Fibroblast of skin of back (primary cell): ENCODE results near the gene IL20RB.
"Not testable (repeated sequence)": the region's sequence is repeated elsewhere in the genome, so short reads cannot be mapped to it uniquely, and the experiment has no call there.

Source experiments
- DNase-seq: peaks from one replicate; pipeline ENCODE4 v3.0.0-alpha.2; 2013

IL20RB gene

DNA sequence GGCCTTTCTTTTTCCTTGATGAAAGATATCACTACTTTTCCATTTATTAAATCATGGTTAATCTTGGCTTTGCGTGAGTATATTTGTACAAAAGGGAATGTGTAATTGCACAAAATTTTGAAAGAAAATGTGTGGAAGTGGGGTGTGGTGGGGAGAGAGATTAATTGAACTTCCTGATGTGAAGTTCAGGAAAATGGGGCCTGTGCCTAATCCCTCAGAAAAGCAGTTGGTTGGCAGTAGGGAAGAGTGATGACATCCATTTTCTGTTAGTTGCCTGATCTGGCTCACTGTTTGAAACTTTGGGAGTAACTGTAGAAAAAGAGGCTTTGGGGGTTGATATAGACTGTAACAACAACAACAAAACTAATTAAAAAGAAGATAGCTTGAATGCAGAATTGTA is 10.8 kb upstream of the IL20RB start:
- no peak for DNase-seq

DNA sequence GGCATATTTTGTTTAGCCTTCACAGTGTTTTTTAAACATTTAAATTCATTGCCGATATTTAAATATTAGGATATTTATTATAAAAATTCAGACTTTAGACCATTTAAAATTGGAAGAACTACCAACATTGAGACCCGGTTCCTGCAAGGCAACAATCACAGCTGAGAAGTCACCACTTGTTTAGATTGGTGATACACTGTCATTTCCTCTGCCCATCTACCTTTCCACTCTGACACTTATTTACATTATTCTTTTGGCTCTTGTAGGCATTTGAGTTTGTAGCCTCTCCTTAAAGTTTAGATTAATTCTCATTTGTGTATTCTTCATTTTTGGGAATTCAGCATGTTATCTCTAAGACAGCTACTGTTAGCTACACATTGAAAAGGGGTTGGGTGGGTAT is 10.3 kb upstream of the IL20RB start:
- DNase-seq: no peak

DNA sequence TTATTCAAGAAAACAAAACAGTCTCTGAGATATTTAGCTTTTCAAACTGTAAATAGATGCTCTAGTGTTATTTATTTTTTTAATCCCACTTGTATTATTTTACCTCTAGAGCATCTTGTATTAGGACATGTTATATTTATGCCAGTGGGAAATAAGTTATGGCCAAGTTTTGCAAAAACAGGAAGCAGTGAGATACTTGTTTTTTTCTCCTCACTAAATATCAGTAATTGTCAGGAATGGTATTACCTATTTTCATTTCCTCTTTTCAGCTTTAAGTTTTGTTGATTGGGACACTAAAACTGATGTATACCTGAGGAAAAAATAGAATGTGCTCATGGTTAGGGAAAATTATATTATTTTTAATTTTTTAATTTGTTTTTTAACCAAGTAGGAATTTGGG is 8.6 kb upstream of the IL20RB start:
- no peak for DNase-seq

DNA sequence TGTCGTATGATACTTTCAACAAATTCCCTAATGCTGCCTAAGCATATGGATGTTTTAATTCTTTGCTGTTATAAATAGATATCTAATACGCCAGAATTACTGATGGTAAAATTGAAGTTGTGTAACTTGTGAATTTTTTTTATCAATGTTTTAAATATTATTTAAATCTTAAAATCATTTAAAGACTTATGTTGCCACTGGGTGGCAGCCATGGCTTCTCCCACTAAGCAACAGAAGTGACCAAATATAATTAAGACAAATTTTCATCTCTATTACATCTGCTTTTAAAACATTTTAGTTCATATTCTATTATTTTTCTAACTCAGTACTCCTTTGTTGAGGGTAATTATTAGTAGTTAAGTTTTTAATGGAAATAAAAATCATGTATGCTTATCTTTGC is 8.1 kb upstream of the IL20RB start:
- DNase-seq: no peak

DNA sequence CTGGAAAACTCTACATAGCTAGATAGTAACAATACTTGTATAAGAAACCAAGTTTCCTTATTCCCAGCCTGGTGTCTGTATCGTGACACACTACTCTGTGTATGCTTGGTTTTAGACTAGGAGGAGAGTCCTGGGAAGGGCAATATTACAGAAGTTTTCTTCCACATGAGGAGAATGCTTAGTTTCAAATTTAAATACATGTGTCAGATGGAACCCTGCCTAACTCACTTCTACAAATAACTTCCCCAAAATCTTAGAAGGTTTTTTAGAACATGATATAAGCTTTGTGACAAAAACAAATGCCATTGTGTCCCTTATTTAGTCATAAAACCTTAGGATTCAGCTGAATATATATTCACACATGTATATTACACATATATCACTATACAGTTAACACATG is 7.2 kb upstream of the IL20RB start:
- no peak for DNase-seq

DNA sequence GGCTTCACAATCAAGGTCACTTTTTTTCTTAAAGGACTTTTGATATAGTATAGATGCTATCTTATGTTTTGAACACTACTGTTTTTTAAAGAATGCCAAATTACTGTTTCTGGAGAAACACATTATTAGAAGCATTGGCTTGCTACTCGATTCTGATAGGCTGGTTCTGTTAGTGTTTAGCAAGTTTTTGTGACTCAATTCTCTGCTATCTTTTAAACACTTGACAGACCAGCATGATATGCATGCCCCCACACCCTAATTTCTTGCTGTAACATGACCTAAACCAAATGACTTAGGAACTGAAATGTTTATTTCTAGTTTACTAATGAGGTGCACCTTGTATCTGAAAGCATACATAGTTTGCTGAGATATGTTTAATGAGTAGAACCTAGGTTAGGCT is 5.5 kb upstream of the IL20RB start:
- no peak for DNase-seq

DNA sequence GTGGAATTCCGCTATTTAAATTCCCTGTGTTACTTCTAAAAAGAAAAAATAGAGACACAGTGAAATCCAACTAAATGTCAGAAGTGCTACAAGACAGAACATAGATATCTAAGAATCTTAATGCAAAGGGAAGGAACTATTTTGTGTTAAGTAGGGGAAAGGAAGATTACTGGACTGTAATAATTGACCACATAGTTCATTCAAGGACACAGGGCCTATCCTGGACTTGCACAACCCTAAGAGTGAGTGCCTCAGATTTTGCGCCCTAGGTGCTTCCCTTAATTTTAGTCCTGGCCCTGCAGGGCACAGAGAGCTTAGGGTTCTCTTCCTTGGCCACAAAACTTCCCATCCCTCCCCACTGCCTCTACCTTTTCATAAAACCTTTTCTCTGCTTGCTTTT is 3.5 kb upstream of the IL20RB start:
- DNase-seq: no peak

DNA sequence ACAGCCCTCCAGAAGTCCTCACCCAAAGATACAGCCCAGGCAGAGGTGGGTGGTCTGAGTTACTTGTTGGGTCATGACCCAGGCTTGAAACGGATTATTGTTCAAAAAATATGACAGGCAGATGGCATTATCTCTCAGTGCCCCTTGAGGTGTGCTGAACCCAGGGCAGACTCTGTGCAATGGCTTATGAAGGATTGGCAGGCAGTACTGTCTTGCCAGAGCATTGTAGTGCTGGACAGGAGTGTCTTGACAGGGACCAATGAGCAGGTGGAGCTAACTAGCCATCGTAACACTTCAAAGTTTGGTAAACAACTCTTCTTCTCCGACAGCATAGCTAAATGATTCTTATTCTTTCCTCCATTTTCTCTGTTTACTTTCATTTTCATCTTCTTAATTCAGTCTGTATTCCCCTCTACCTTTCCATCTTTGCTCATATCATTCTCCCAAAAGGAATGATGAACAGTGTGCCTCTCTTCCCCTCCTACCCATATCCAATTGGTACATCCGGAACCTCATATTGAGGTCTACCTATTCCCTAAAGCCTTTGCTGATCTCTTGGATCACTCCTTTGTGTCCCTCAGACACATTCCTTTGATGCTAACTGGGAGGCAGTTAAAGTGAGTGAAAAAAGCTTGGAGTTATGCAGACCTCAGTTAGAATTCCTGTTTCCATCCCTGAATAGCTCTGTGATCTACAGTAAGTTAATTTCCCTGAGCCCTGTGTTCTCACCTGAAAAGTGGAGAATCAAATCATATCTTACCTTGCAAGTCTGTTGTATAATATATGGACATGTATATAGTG is 2.6 kb upstream of the IL20RB start:
- no peak for DNase-seq

DNA sequence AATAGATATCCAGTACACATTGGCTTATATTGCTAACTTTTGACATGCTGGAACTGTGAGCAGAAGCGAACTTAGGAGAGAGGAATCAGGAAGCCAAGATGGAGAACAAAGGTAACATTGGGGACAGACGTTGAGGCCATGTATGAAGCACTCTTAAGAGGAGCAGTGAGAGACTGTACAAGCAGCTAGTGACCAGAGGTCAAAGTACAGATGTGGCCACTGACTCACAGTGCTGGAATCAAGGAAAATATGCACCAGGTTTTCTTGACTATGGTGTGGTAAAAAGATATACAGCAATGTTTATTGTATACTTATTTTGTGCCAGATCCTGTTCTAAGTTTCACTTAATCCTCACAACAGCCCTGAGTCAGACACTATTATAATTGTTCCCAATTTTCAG is 2.0 kb upstream of the IL20RB start:
- peak; percentile 62 for DNase-seq

DNA sequence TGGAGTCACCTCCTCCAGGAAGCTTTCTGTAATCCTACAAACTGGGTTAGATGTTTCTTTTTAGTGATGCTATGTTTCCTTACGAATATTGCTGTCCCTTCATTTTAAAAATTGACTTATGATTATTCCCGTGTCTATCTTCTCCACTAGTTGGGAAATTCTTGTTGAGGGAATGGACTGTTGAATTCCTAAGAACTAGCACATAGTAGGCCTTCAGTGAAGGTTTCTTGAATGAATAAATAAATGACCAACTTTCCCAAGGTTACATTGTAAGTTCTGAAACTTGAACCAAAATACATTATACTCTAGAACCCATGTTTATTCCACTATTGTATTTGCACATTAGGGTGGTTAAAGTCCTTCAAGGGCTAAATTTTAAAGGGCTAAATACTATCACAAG is 812 bp upstream of the IL20RB start:
- no peak for DNase-seq

DNA sequence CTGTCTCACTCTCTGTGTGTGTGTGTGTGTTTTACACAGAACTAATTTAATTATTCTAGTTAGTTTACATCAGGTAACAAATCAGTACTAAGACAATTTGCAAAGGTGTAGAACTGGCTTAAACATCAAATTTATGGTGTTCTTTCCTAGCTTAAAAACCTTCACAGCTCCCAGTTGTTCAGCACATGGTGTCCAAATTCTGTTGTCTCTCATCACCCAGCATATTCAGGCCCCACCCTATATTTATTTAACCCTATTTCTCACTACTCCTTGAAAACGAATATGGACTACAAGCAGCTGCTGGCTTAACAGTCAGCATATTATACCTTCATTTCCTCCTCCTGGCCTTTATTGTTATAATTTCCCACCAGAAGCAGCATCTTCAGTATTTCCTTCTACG is 1.2 kb downstream of the IL20RB start:
- DNase-seq: no peak

DNA sequence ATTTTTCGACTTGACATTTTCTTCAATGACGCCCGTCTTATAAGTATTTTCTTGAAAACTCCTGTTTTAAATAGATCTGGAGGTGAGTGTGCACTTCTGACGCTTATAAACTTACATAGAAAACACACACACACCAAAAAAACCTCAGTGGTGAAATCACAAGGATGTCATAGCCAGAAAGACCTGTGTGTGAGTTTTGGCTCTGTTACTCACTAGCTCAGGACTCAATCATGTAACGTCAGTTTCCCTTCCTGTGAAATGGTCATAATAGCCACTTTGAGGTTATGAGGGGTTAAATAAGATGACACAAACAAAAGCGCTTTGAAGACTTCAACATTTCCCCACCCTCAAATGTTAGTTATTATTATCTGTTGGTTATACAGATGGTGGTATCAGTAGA is 1.8 kb downstream of the IL20RB start:
- no peak for DNase-seq

DNA sequence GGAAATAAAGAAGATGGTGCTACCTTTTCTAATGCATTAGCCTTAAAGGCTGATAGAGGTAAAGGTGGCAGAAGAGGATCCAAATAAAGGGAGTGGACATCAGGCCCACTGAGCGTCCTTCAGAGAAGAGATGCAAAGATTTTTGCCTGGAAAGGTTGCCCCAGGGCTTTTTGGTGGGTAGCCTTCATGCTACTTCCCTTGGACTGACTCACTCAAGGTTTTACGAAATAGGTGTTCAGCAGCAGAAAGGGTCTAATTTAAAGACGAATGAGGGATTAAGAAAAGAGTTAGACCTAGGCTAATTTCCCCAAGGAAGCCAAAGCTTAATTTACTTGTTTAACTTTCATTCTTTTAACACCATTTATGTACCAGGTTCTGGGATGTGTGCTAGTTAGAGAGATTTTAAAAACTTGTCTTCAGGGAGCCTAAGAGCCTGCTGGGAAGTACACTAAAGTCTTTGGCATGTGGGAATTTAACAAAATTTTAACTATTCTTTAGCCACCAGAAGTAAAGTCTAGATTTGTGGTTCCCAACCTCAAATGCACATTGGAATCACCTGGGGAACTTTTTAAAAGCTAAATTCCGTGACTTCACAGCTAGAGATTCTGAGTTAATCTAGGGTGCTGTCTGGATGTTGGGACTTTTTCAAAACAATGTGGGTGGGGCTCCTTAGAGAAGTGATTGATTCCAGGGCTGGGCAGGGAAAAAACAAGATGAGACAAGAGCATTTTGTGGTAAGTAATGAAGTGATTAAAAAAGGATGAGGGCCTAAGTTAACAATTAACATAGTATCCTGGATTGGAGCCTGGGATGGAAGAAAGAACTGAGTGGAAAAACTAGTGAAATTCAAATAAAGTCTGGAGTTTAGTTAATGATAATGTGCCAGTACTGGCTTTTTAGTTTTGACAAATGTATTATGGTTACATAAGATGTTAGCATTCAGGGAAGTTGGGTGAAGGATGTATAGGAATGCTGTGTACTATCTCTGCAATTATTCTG is 3.4 kb downstream of the IL20RB start:
- DNase-seq: peak; percentile 27

DNA sequence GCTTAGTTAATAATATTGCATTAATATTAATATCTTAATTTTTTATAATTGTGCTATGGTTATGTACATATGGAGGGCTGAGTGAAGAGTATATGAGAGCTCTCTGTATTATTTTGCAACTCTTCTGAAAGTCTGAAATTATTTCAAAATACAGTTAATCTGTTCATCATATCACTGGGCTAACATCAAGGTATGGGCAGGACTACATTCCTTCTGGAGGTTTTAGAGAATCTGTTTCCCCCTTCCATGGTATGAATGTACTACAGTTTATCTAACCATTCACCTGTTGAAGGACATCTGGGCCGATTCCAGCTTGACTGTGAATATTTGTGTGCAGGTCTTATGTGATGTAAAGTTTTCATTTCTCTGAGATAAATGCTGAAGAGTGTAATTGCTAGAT is 5.1 kb downstream of the IL20RB start:
- no peak for DNase-seq

DNA sequence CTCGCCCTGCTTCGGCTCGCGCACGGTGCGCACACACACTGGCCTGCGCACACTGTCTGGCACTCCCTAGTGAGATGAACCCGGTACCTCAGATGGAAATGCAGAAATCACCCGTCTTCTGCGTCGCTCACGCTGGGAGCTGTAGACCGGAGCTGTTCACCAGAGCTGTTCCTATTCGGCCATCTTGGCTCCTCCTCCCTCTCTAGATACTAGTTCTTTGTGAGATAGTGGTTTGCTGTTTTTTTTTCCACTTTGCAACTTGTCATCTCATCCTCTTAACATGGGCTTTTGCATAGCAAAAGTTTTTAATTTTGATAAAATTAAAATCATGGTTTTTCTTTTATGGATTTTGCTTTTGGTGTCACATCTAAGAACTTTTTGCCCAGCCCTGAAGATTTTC is 11.8 kb downstream of the IL20RB start:
- not testable (repeated sequence) for DNase-seq

DNA sequence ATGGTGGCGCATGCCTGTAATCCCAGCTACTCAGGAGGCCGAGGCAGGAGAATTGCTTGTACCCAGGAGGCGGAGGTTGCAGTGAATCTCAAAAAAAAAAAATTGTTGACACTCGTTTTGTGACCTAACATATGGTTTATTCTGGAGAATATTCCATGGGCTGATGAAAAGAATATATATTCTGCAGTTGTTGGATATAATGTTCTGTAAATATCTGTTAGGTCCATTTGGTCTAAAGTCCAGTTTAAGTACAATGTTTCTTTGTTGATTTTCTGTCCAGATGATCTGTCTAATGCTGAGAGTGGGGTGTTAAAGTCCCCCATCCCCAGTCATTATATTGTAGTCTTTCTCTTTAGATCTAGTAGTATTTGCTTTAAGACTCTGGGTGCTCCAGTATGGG is 15.6 kb downstream of the IL20RB start:
- no peak for DNase-seq

DNA sequence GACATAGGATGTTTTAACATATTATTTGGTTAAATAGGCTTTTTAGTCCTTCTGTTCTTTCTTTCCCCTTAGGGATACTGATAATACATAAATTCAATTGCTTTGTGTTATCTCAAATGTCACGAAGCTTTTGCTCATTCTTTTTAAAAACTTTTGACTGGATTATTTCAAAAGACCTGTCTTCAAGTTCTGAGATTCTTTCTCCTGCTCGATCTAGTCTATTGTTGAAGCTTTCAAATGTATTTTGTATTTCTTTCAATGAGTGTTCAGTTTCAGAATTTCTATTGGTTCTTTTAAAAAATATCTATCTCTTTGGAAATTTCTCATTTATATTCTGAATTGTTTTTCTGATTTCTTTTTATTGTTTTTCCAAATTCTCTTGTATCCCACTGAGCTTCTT is 16.9 kb downstream of the IL20RB start:
- no peak for DNase-seq

DNA sequence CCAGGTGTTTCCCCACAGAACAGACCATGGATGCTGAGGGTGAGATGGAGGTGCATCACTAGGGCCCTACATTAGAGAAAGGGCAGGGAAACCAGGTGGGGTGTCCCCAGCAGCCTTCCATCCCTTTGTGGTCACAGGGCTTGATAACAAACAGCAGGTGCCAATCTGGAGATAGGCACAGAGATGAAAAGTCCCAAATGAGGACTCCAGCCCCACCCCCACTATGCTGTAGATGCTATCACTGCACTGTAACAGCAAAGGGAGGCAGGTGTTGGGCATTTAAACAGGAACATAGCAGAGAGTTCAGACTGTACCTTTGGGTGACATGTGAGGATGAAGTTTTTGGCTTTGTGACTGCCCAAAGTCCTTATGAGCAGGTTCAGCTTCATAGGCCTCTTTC is 21.4 kb downstream of the IL20RB start:
- DNase-seq: no peak

DNA sequence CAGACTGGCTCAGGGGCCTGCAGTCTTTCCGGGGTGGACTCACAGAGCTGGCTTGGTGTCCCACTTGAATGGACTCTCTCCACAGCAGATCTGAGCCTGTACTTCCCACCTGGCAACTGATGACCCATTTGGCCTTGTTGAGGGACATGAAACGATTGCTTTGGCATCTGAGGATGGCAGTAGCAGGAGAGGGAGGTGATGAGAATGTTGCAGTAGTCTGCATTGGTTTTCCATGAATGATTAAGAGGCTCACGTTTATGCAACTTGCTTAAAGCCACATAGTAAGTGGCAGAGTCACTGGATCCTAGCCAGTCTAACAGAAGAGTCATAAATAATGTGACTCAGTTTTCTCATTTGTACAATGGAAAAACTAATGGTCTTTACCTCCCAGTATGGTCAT is 21.9 kb downstream of the IL20RB start:
- DNase-seq: no peak

DNA sequence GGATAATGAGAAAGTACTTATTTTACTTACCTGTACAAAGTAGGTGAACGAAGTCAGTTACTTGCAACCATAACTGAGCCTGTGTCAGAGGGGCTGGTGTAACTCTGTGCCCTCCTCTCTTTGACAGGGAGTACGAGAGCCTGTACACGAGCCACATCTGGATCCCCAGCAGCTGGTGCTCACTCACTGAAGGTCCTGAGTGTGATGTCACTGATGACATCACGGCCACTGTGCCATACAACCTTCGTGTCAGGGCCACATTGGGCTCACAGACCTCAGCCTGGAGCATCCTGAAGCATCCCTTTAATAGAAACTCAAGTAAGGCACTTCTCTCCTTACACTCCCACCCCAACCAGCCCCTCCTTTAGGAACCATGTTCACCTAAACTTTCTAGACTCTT is 24.2 kb downstream of the IL20RB start:
- DNase-seq: no peak

DNA sequence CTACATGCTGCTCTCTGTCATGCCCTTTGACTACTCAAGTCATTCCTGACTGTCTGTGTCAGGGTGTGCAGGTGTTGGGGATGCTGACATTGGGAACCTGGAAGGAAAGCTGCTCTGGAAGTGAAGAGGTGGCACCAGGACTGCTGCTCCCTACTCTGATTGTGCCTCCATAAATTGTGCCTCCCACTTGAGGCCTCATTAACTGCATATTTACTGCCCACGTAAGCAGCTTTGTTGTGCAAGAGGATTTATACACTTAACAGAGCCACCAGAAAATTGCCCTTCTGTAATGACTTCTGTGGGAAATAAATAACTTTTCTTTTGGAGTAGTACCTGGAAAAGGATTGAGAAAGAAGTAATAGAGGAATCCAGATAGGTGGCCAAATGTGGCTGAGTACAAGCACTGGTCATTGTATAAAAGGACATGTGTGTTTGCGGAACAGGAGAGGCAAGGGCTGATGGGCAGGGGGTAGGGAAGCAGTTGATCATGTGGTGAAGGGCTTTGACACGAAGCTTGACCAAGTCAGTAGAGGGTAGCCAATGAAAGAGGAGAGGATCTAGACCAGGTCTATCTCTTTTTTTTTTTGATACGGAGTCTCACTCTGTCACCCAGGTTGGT is 24.8 kb downstream of the IL20RB start:
- DNase-seq: no peak

DNA sequence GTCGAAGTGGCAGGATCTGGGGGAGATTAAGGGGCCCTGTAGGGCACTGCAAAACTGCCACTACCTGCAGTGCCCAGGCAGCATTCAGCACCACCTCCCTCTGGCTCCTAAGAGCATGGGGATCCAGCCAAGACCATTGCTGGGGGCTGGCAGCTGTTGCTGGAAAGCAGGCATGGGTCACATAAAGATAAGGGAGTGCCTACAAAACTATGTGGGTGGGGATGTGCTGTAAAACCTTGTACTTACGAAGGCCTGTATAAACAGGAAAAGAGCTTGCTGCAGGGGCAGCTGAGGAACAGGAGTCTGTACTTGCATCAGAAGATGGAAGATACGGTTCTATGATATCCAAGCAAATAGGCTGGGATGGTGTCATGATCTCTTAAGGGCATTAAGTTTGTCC is 27.1 kb downstream of the IL20RB start:
- no peak for DNase-seq

DNA sequence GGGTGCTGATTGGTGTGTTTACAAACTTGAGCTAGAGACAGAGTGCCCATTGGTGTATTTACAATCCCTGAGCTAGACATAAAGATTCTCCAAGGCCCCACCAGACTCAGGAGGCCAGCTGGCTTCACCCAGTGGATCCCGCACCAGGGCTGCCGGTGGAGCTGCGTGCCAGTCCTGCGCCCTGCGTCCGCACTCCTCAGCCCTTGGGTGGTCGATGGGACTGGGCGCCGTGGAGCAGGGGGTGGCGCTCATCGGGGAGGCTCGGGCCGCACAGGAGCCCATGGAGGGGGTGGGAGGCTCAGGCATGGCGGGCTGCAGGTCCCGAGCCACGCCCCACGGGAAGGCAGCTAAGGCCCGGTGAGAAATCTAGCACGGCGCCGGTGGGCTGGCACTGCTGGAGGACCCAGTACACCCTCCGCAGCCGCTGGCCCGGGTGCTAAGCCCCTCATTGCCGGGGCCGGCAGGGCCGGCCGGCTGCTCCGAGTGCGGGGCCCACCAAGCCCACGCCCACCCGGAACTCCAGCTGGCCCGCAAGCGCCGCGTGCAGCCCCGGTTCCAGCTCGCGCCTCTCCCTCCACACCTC is 29.7 kb downstream of the IL20RB start:
- DNase-seq: not testable (repeated sequence)
